ENCODE results near the gene PITPNM2. TPM values are rescaled to one million over a fixed set of nuclear protein-coding genes. Genes with fewer than 3 reads are reported as not detected.
A peak's percentile ranks its signal among the peaks of the same experiment; 100 is the strongest.

PITPNM2 gene
- total RNA-seq, 2 experiments from 2014 or later: 0.42 to 0.73 TPM

DNA sequence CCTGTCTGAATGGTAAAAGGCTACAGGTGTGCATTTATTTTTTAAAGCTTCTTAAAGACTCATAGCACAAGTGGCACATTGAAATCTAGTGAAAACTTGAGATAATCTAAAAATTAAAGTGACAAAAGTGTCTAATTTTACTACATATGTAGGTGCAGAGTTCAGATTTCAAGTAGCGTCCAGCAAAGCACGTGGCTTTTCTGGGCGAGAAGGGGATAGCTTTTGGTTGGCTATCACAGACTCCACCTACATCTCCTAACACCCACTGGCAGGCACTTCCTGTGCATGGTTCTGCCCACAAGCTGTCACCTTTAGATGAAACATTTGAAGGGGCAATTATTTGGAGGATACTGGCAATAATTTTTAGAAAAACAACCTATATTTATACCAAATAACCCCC lies 1.9 kb upstream of the PITPNM2 start:
- no peaks in the 10 kb centered on the region for H3K9me2 ChIP-seq (ENCODE audit: insufficient read depth, low read length)
- DNase-seq (ENCODE audit: low spot score): no peak
- H3K79me2 ChIP-seq (ENCODE audit: insufficient read depth, low read depth, low read length): no peaks in the 10 kb centered on the region
- POLR2A ChIA-PET: no interaction called here
- TF ChIP-seq EZH2phosphoT487 (IDR thresholded peaks at IDR 0.05; ENCODE audit: borderline replicate concordance, low read depth, low read length): no peak
- TF ChIP-seq, protein P1, sequence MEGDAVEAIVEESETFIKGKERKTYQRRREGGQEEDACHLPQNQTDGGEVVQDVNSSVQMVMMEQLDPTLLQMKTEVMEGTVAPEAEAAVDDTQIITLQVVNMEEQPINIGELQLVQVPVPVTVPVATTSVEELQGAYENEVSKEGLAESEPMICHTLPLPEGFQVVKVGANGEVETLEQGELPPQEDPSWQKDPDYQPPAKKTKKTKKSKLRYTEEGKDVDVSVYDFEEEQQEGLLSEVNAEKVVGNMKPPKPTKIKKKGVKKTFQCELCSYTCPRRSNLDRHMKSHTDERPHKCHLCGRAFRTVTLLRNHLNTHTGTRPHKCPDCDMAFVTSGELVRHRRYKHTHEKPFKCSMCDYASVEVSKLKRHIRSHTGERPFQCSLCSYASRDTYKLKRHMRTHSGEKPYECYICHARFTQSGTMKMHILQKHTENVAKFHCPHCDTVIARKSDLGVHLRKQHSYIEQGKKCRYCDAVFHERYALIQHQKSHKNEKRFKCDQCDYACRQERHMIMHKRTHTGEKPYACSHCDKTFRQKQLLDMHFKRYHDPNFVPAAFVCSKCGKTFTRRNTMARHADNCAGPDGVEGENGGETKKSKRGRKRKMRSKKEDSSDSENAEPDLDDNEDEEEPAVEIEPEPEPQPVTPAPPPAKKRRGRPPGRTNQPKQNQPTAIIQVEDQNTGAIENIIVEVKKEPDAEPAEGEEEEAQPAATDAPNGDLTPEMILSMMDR (conservative IDR thresholded peaks at IDR 0.05; ENCODE audit: low read length): no peak
- no peaks in the 10 kb centered on the region for H3K9me3 ChIP-seq (ENCODE audit: low read length)
- BruUV-seq (replicated peaks): no TSS peak
- CTCF ChIA-PET (ENCODE audit: unreplicated experiment): no interaction called here
- no peaks in the 10 kb centered on the region for H3K4me1 ChIP-seq (ENCODE audit: insufficient read depth, low read length, poor library complexity, severe bottlenecking)
- no peak overlapping the region for H2AFZ ChIP-seq (ENCODE audit: low read length)
- peaks cover 34% of the 10 kb centered on the region; the same call in 1 of the 2 replicates for H3K36me3 ChIP-seq (ENCODE audit: insufficient read depth, low read length)
- no peak overlapping the region for H3K4me2 ChIP-seq (ENCODE audit: low read length)
- no peak overlapping the region for H3K4me3 ChIP-seq (ENCODE audit: low read depth, low read length, poor library complexity, severe bottlenecking)
- H3K27ac ChIP-seq (ENCODE audit: low read depth, low read length, poor library complexity, severe bottlenecking): no peak overlapping the region
- H4K20me1 ChIP-seq (ENCODE audit: insufficient read depth, low read length): no peaks in the 10 kb centered on the region
- intact Hi-C loops (cut with micrococcal nuclease; ENCODE audit: unreplicated experiment): loop anchor here (10.0 kb wide), 1 partner anchor 108 kb away; no protein-coding TSS in a partner anchor

DNA sequence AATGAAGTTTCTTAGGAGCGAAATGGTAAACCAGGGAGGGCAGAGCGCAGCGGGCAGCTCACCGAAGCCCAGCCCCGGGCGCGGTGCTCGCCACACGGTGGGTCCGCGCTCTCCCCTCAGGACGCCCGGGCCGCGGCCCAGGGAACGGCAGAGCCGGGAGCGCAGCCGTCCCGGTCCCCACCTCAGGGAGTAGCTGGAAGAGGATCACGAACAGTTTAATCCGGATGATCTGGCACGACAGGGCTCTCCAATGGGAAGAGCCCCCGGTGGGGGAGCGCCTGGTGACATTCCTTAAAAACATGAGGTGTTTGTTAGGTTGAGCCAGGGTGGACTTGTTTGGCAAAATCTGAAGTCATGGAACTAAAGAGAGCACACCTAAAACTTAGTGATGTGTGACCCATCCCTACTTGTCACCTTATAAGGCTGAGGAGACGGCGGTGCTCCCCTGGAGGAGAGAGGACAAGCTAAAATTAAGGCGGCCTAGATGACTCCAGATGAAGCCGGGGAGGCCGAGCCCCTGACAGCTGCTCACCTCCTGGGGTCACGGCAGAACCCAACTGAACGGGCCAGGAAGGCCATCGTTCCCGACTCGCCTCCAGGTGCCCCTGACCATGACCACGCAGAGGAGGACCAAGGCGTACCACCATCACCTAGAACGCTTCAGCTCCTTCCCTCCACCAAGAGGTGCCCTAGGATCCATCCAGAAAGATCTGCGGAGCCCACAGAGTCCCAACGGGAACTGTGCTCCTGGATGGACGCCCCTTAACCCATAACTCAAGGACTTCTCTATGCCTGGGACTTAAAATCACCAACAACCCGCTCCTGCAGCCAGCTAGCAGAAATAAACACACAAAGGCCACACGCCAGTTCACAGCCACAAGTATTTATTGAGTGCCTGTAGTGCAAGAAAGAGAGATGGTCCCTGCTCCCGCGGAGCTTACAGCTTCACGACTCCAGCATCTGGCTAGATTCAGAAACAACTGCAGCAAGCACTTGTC lies 866 bp upstream of the PITPNM2 start:
- Histone ChIP-seq H3K27ac (ENCODE audit: low read depth, low read length, poor library complexity, severe bottlenecking) (no peak overlapping the region), H3K9me3 (ENCODE audit: low read length) (no peaks in the 10 kb centered on the region), H3K4me3 (ENCODE audit: low read depth, low read length, poor library complexity, severe bottlenecking) (peak overlapping the region; percentile 55), H4K20me1 (ENCODE audit: insufficient read depth, low read length) (no peaks in the 10 kb centered on the region), H3K36me3 (ENCODE audit: insufficient read depth, low read length) (peaks cover 30% of the 10 kb centered on the region; the same call in 1 of the 2 replicates), H3K4me2 (ENCODE audit: low read length) (peak overlapping the region; percentile 60; the same call in 1 of the 2 replicates), H3K9me2 (ENCODE audit: insufficient read depth, low read length) (no peaks in the 10 kb centered on the region), H3K4me1 (ENCODE audit: insufficient read depth, low read length, poor library complexity, severe bottlenecking) (no peaks in the 10 kb centered on the region), H3K79me2 (ENCODE audit: insufficient read depth, low read depth, low read length) (no peaks in the 10 kb centered on the region), H2AFZ (ENCODE audit: low read length) (no peak overlapping the region)
- CTCF ChIA-PET (ENCODE audit: unreplicated experiment): interaction anchor here (1.1 kb wide), 1 partner anchor 68 kb away, joined by 3 read pairs; no protein-coding TSS in a partner anchor
- DNase-seq (ENCODE audit: low spot score): no peak
- no TSS peak for BruUV-seq (replicated peaks)
- intact Hi-C loops (cut with micrococcal nuclease; ENCODE audit: unreplicated experiment): loop anchor here (10.0 kb wide), 1 partner anchor 107 kb away; no protein-coding TSS in a partner anchor
- POLR2A ChIA-PET: interaction anchor here (0.9 kb wide), 1 partner anchor 81 kb away, joined by 3 read pairs; no protein-coding TSS in a partner anchor
- no peak for TF ChIP-seq EZH2phosphoT487 (IDR thresholded peaks at IDR 0.05; ENCODE audit: borderline replicate concordance, low read depth, low read length)
- TF ChIP-seq, protein P1 (conservative IDR thresholded peaks at IDR 0.05; ENCODE audit: low read length): no peak

All from OCI-LY7 (cell line).